Fibroblast of villous mesenchyme (primary cell): ENCODE results near the gene NDUFA11. TPM values are rescaled to one million over a fixed set of nuclear protein-coding genes. Genes with fewer than 3 reads are reported as not detected.

Experiments used
- DNase-seq: peaks from one replicate; pipeline ENCODE4 v3.0.0-alpha.2; 2010; ENCODE audit warnings: low read depth
- H3K4me3 ChIP-seq: 2 replicates; pipeline ENCODE4 v1.5.1; 2011; ENCODE audit warnings: low read depth, mild to moderate bottlenecking, low read length
- total RNA-seq: library from RNA; depleted of rRNA; stranded (reverse); fragments of >200 nt; gene quantifications from 2 replicates; pipeline ENCODE4 v1.2.3, GENCODE V29; 2012
- TF ChIP-seq, protein P1 (sequence below): IDR thresholded peaks from 2 replicates; pipeline ENCODE4 v1.5.1; 2012; ENCODE audit warnings: low read depth, mild to moderate bottlenecking, low read length; ENCODE audit not compliant: insufficient read depth

NDUFA11 gene
- total RNA-seq, 1 donor: 257 TPM

- DNase-seq: no peak
- TF ChIP-seq, protein P1, sequence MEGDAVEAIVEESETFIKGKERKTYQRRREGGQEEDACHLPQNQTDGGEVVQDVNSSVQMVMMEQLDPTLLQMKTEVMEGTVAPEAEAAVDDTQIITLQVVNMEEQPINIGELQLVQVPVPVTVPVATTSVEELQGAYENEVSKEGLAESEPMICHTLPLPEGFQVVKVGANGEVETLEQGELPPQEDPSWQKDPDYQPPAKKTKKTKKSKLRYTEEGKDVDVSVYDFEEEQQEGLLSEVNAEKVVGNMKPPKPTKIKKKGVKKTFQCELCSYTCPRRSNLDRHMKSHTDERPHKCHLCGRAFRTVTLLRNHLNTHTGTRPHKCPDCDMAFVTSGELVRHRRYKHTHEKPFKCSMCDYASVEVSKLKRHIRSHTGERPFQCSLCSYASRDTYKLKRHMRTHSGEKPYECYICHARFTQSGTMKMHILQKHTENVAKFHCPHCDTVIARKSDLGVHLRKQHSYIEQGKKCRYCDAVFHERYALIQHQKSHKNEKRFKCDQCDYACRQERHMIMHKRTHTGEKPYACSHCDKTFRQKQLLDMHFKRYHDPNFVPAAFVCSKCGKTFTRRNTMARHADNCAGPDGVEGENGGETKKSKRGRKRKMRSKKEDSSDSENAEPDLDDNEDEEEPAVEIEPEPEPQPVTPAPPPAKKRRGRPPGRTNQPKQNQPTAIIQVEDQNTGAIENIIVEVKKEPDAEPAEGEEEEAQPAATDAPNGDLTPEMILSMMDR: no peak
Observed at GRCh38 chr19:5916181-5916708, 12.7 kb upstream of the NDUFA11 start.

DNA sequence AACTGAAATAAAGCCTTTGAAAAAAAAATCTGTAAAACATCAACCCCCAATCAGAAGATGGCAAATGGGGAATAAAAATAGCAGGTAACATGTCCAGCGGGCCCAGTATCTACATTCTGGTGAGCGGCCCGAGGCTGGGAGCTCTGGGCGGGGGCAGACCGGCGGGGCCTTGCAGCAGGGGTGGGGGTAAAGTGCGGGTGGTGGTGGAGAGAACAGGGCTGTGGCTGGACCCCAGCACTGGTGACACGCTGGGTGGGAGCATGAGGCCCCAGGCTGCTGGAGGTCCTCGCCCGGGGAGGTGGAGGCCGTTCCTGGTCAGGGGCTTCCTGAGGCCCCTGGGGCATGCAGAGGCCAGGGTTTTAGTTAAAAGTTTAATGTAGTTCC is 12.2 kb upstream of the NDUFA11 start:
- TF ChIP-seq, protein P1: no peak
- H3K4me3 ChIP-seq: no peak overlapping the region
- no peak for DNase-seq

More at GRCh38 chr19:5916181-5916708, 12.7 kb upstream of the NDUFA11 start:
- no peak overlapping the region for H3K4me3 ChIP-seq

DNA sequence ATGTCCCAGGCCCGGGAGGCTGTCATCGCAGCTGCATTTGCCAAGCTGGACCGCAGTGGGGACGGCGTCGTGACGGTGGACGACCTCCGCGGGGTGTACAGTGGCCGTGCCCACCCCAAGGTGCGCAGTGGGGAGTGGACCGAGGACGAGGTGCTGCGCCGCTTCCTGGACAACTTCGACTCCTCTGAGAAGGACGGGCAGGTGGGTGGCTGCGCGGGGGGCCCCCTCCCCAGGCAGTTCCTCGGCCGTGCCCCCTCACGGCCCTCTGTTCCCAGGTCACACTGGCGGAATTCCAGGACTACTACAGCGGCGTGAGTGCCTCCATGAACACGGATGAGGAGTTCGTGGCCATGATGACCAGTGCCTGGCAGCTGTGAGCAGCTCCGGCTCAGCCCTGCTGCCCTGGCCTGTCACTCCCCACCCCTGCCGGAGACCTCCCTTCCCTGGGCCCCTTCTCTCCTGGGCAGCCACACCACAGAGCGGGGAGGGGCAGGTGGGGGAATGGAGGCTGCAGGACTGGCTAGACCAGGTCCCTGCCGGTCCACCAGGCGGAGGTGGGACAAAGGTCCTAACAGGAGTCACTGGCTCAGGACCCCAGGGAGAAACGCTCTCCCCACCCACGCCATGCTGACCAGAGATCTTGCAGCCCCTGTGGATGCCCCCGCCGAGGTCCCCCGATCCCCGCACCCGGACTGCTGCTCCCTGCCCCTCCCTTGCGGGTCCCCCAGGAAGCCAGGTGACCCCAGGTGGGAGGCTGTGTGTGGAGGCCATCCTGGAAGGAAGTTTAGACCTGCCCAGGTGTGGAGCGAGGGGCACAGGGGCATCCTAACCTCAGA is 11.6 kb upstream of the NDUFA11 start:
- TF ChIP-seq, protein P1: no peak

DNA sequence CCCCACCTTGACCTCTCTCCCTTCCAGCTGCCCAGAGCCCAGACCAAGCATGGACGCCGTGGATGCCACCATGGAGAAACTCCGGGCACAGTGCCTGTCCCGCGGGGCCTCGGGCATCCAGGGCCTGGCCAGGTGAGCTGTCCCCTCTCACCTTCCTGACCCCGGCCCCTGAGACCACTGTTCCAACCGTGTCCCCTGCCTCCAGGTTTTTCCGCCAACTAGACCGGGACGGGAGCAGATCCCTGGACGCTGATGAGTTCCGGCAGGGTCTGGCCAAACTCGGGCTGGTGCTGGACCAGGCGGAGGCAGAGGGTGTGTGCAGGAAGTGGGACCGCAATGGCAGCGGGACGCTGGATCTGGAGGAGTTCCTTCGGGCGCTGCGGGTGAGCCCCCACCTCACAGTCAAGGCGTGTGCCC is 10.8 kb upstream of the NDUFA11 start:
- no peak overlapping the region for H3K4me3 ChIP-seq
- no peak for DNase-seq
- TF ChIP-seq, protein P1: no peak

More for the DNA sequence above, 11.6 kb upstream of the NDUFA11 start:
- no peak for DNase-seq
- no peak overlapping the region for H3K4me3 ChIP-seq

GRCh38 chr19:5913739-5914357 is 10.3 kb upstream of the NDUFA11 start, which contains the start of gene CAPS:
TSS of gene CAPS (plus strand) at chr19:5914254. CDS start at chr19:5914407, 153 bp downstream.
- no peak within 1 kb of the TSS for H3K4me3 ChIP-seq
- peak; percentile 64 for DNase-seq
- TF ChIP-seq, protein P1: no peak

DNA sequence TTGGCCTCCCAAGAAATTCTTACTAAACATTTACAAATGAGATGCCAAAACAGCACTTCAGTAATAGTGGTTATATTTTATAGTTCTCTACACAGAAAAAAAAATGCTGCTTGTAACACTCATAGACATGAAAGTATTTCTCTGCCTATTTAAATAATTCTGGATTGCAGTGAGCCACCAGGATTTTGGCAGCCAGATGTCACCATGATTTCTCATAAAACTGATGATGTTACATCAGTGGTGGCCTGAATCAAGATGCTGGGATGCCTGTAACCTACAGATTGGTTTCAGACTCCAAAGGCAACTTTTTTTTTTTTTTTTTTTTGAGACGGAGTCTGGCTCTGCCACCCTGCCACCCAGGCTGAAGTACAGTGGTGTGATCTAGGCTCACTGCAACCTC is 7.8 kb upstream of the NDUFA11 start:
- DNase-seq: no peak
- TF ChIP-seq, protein P1: no peak
- H3K4me3 ChIP-seq: no peak overlapping the region
